K562 (cell line): ENCODE results near the gene ASS1.

ENCODE experiments used
- MIER1 ChIP-seq: fragments of 450-650 bp; IDR thresholded peaks from 2 replicates; pipeline ENCODE4 v1.6.1; 2016; ENCODE audit warnings: antibody characterized with exemption, mild to moderate bottlenecking, low read depth
- RBM34 ChIP-seq: fragments of 200-400 bp; formaldehyde crosslinking; IDR thresholded peaks from 2 replicates; pipeline ENCODE4 v1.6.1; 2018; ENCODE audit warnings: low read length, borderline replicate concordance; ENCODE audit not compliant: insufficient read depth

DNA sequence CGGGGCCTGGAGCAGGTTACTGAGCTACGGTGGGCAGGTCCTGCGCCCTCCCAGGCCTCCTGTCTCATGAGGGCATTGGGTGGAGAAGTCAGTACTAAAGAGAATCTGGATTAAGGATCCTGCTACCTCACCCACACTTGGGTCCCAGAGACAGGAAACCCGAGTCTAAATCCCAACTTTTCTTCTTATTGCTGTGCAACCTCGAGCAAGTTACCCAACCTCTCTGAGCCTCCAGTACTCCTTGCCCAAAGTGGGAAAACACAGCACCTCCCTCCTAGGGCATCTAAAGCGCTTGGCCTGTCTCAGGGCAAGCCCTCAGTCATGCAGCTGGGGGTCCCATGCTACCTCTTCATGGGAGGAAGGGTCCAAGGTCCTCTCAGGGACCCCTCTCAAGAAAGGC lies 28.2 kb downstream of the ASS1 start:
- TF ChIP-seq MIER1 (no peak), RBM34 (no peak)
